NCI-H446 (cell line): ENCODE data around the gene CABS1.

Source experiments
- DNase-seq, 2 experiments: peaks; one replicate each; lab custom pipeline; 2025; lab: John Stamatoyannopoulos, UW

The CABS1 gene

GRCh38 chr4:70382691-70383181 is 48.0 kb downstream of the CABS1 start, which contains the start of gene SMR3B:
SMR3B (plus strand) TSS chr4:70383131; CDS start chr4:70384511, 1,380 bp downstream.
- no peak for DNase-seq
